HEK293 (cell line): ENCODE data around the gene C5orf15.
A peak's percentile ranks its signal among the peaks of the same experiment; 100 is the strongest.

Source experiments
- CTCF ChIA-PET: fragments of 350-600 bp; formaldehyde crosslinking; extraction: SDS; loops from one replicate; lab custom pipeline; 2021; ENCODE audit warnings: antibody characterized with exemption; lab: Yijun Ruan, JAX
- POLR2A ChIA-PET: fragments of 300-600 bp; formaldehyde crosslinking; extraction: SDS; loops from one replicate; lab custom pipeline; 2020; ENCODE audit warnings: antibody characterized with exemption, inconsistent platforms; lab: Yijun Ruan, JAX
- H3K27ac ChIP-seq: fragments of 200-500 bp; sonication (Bioruptor generic); 2 replicates; pipeline ENCODE4 v1.5.1; 2014; ENCODE audit warnings: low read depth, low read length, control low read depth, inconsistent platforms; ENCODE audit errors: extremely low read depth
- H3K36me3 ChIP-seq, 2 experiments: fragments of 200-500 bp in 1 of 2; sonication (Bioruptor generic) in 1 of 2; 1 replicate in 1 of 2; 2 replicates in 1 of 2; pipeline ENCODE4 v1.5.1; 2014 to 2017; ENCODE audit warnings: inconsistent platforms in 2 of 2, low read length in 2 of 2; ENCODE audit not compliant: control insufficient read depth in 2 of 2, insufficient read depth in 1 of 2
- H3K4me1 ChIP-seq: fragments of 200-500 bp; sonication (Bioruptor generic); 2 replicates; pipeline ENCODE4 v1.5.1; 2014; ENCODE audit warnings: mild to moderate bottlenecking, low read length, inconsistent platforms; ENCODE audit not compliant: control insufficient read depth, insufficient read depth
- H3K4me3 ChIP-seq: 2 replicates; pipeline ENCODE4 v1.5.1; 2011; ENCODE audit warnings: low read depth, mild to moderate bottlenecking, control low read depth, low read length, moderate library complexity
- H3K9me3 ChIP-seq: fragments of 200-500 bp; sonication (Bioruptor generic); 2 replicates; pipeline ENCODE4 v1.5.1; 2014; ENCODE audit warnings: low read depth, low read length, inconsistent platforms; ENCODE audit not compliant: control insufficient read depth, insufficient read depth
- BCL11A ChIP-seq: fragments of 450-650 bp; formaldehyde crosslinking; IDR thresholded peaks from 2 replicates; pipeline ENCODE4 v1.5.1; 2016; ENCODE audit warnings: low read depth, missing biosample characterization, missing genetic modification characterization
- BCL11B ChIP-seq: fragments of 450-650 bp; formaldehyde crosslinking; IDR thresholded peaks from 2 replicates; pipeline ENCODE4 v1.5.1; 2016; ENCODE audit warnings: low read depth, missing biosample characterization, missing genetic modification characterization
- FEZF1 ChIP-seq: fragments of 450-650 bp; formaldehyde crosslinking; IDR thresholded peaks from 2 replicates; pipeline ENCODE4 v1.5.1; 2016; ENCODE audit warnings: missing biosample characterization, missing genetic modification characterization
- GLI2 ChIP-seq: fragments of 450-650 bp; formaldehyde crosslinking; IDR thresholded peaks from 2 replicates; pipeline ENCODE4; 2017; ENCODE audit warnings: missing biosample characterization, missing genetic modification characterization, low read depth, borderline replicate concordance
- GLI4 ChIP-seq: fragments of 450-650 bp; formaldehyde crosslinking; IDR thresholded peaks from 2 replicates; pipeline ENCODE4 v1.5.1; 2016; ENCODE audit warnings: missing biosample characterization, missing genetic modification characterization
- TRIM28 ChIP-seq: IDR thresholded peaks from 2 replicates; pipeline ENCODE4 v1.6.1; 2011; ENCODE audit warnings: low read length, control low read depth, borderline replicate concordance
- YY1 ChIP-seq: fragments of 450-650 bp; formaldehyde crosslinking; IDR thresholded peaks from 2 replicates; pipeline ENCODE4 v1.5.1; 2018; ENCODE audit warnings: missing biosample characterization, missing genetic modification characterization
- ZBTB49 ChIP-seq: fragments of 450-650 bp; formaldehyde crosslinking; IDR thresholded peaks from 2 replicates; pipeline ENCODE4 v1.5.1; 2016; ENCODE audit warnings: missing biosample characterization, missing genetic modification characterization, low read depth
- ZBTB7A ChIP-seq: fragments of 450-650 bp; formaldehyde crosslinking; IDR thresholded peaks from 2 replicates; pipeline ENCODE4 v1.5.1; 2016; ENCODE audit warnings: low read depth, missing biosample characterization, missing genetic modification characterization
- ZFHX2 ChIP-seq: fragments of 450-650 bp; formaldehyde crosslinking; conservative IDR thresholded peaks from 2 replicates; pipeline ENCODE4 v1.5.1; 2016; ENCODE audit warnings: missing biosample characterization, missing genetic modification characterization
- ZNF112 ChIP-seq: fragments of 450-650 bp; formaldehyde crosslinking; IDR thresholded peaks from 2 replicates; pipeline ENCODE4 v1.5.0; 2017; ENCODE audit warnings: missing biosample characterization, missing genetic modification characterization
- ZNF114 ChIP-seq: fragments of 450-650 bp; formaldehyde crosslinking; IDR thresholded peaks from 2 replicates; pipeline ENCODE4 v1.5.0; 2017; ENCODE audit warnings: missing biosample characterization, missing genetic modification characterization
- ZNF133 ChIP-seq: fragments of 450-650 bp; formaldehyde crosslinking; IDR thresholded peaks from 2 replicates; pipeline ENCODE4 v1.5.1; 2016; ENCODE audit warnings: missing biosample characterization, missing genetic modification characterization
- ZNF184 ChIP-seq: fragments of 450-650 bp; IDR thresholded peaks from 2 replicates; pipeline ENCODE4 v1.5.1; 2018; ENCODE audit warnings: missing biosample characterization, mild to moderate bottlenecking, missing genetic modification characterization
- ZNF350 ChIP-seq: fragments of 450-650 bp; formaldehyde crosslinking; IDR thresholded peaks from 2 replicates; pipeline ENCODE4 v1.5.0; 2017; ENCODE audit warnings: missing biosample characterization, mild to moderate bottlenecking, missing genetic modification characterization
- ZNF354C ChIP-seq: fragments of 450-650 bp; formaldehyde crosslinking; IDR thresholded peaks from 2 replicates; pipeline ENCODE4 v1.5.1; 2016; ENCODE audit warnings: missing biosample characterization, missing genetic modification characterization, low read depth, borderline replicate concordance
- ZNF530 ChIP-seq: fragments of 450-650 bp; formaldehyde crosslinking; IDR thresholded peaks from 2 replicates; pipeline ENCODE4 v1.5.1; 2016; ENCODE audit warnings: low read depth, missing biosample characterization, missing genetic modification characterization
- ZNF555 ChIP-seq: fragments of 450-650 bp; formaldehyde crosslinking; conservative IDR thresholded peaks from 2 replicates; pipeline ENCODE4 v1.5.1; 2017; ENCODE audit warnings: missing biosample characterization, mild to moderate bottlenecking, missing genetic modification characterization, inconsistent platforms
- ZNF561 ChIP-seq: fragments of 450-650 bp; IDR thresholded peaks from 2 replicates; pipeline ENCODE4 v1.5.1; 2018; ENCODE audit warnings: missing biosample characterization, missing genetic modification characterization, borderline replicate concordance
- ZNF580 ChIP-seq: fragments of 450-650 bp; formaldehyde crosslinking; IDR thresholded peaks from 2 replicates; pipeline ENCODE4 v1.5.1; 2016; ENCODE audit warnings: missing biosample characterization, missing genetic modification characterization
- ZNF792 ChIP-seq: fragments of 450-650 bp; formaldehyde crosslinking; IDR thresholded peaks from 2 replicates; pipeline ENCODE4 v1.5.1; 2016; ENCODE audit warnings: missing biosample characterization, missing genetic modification characterization
- ZSCAN23 ChIP-seq: fragments of 450-650 bp; formaldehyde crosslinking; IDR thresholded peaks from 2 replicates; pipeline ENCODE4 v1.5.1; 2016; ENCODE audit warnings: missing biosample characterization, missing genetic modification characterization
- TF ChIP-seq, protein P1 (sequence below): fragments of 450-650 bp; formaldehyde crosslinking; IDR thresholded peaks from 2 replicates; pipeline ENCODE4 v1.5.1; 2016; ENCODE audit warnings: missing biosample characterization, missing genetic modification characterization
- TF ChIP-seq, protein P2 (sequence below): fragments of 450-650 bp; formaldehyde crosslinking; IDR thresholded peaks from 2 replicates; pipeline ENCODE4 v1.5.0; 2017; ENCODE audit warnings: missing biosample characterization, missing genetic modification characterization, borderline replicate concordance
- TF ChIP-seq, protein P3 (sequence below): sonication (generic); formaldehyde crosslinking; IDR thresholded peaks from 2 replicates; pipeline ENCODE4 v1.8.1; 2022; ENCODE audit warnings: mild to moderate bottlenecking, moderate library complexity, missing genetic modification reagents

Gene C5orf15

DNA sequence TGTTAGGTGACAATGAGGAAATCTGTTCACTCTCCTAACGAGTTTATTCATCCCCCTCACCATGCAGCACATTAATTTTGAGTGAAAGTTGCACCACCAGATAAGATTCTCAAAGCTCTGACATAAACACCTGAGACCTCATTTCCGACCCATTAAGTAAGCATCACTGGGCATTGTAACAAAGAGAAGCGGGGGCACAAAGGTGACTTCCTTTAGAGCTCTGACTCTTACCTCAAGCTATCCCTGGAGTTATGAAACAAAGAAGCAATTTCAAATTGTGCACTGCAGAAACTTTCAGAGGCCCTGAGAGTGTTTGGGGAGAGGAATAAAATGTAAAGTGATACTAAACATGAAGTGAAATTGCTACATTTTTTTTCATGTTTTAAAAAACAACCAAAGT is 29.5 kb downstream of the C5orf15 start:
- H3K27ac ChIP-seq: peak overlapping the region; percentile 3; the same call in 1 of the 2 replicates
- CTCF ChIA-PET: interaction anchor here (0.9 to 3.1 kb wide), 3 partner anchors 8 to 449 kb away, joined by 3 to 12 read pairs (median 4); no protein-coding TSS in a partner anchor
- TF ChIP-seq ZNF354C: no peak
- TF ChIP-seq ZNF792 (tag by site-specific recombination): no peak
- TF ChIP-seq ZSCAN23 (tag by site-specific recombination): no peak
- TF ChIP-seq, protein P1, sequence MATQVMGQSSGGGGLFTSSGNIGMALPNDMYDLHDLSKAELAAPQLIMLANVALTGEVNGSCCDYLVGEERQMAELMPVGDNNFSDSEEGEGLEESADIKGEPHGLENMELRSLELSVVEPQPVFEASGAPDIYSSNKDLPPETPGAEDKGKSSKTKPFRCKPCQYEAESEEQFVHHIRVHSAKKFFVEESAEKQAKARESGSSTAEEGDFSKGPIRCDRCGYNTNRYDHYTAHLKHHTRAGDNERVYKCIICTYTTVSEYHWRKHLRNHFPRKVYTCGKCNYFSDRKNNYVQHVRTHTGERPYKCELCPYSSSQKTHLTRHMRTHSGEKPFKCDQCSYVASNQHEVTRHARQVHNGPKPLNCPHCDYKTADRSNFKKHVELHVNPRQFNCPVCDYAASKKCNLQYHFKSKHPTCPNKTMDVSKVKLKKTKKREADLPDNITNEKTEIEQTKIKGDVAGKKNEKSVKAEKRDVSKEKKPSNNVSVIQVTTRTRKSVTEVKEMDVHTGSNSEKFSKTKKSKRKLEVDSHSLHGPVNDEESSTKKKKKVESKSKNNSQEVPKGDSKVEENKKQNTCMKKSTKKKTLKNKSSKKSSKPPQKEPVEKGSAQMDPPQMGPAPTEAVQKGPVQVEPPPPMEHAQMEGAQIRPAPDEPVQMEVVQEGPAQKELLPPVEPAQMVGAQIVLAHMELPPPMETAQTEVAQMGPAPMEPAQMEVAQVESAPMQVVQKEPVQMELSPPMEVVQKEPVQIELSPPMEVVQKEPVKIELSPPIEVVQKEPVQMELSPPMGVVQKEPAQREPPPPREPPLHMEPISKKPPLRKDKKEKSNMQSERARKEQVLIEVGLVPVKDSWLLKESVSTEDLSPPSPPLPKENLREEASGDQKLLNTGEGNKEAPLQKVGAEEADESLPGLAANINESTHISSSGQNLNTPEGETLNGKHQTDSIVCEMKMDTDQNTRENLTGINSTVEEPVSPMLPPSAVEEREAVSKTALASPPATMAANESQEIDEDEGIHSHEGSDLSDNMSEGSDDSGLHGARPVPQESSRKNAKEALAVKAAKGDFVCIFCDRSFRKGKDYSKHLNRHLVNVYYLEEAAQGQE (tag by site-specific recombination): no peak
- no peak for TF ChIP-seq ZNF561 (tag by site-specific recombination)
- TF ChIP-seq ZNF350 (tag by site-specific recombination): no peak
- TF ChIP-seq ZNF133: no peak
- no peak for TF ChIP-seq ZNF184 (tag by site-specific recombination)
- no peak for TF ChIP-seq ZNF114 (tag by site-specific recombination)
- no peak for TF ChIP-seq GLI2 (tag by site-specific recombination)
- no peak for TF ChIP-seq GLI4

DNA sequence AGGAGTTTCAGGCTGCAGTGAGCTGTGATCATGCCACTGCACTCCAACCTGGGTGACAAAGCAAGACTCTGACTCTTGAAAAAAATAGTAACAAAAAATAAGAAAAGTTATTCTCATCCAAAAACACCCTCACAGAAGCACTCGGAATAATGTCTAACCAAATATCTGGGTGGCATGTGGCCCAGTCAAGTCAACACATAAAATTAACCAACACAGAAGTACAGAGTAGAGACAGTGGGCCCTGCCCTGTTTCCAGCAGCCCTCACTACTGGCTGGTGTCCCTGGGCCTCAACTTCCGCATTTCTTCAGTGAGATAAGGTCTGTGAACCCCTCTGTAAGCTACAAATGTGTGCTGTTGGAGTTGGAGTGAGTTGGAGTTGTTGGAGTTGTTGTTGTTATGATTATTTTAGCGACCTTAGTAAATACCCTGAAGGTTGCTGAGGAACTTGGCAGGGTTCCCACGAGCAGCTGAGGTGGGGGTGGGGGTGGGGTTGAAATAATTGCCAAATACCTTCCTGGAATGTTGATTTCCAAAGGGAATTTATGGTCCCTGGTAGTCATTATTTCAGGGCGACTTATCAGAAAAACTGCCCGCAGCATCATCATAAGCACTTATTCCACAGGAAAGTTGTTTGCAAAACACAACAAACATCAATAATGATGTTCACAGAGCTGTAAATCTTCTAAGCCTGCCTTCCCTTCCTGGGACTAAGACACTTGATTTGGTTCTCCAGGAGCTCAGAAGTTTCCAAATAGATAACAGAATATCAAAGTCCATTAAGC is 30.2 kb downstream of the C5orf15 start:
- Histone ChIP-seq H3K27ac (peak overlapping the region; percentile 59; the same call in 1 of the 2 replicates), H3K9me3 (no peaks in the 10 kb centered on the region), H3K4me3 (no peak overlapping the region), H3K4me1 (peaks cover 12% of the 10 kb centered on the region), H3K36me3 (no peaks in the 10 kb centered on the region)
- POLR2A ChIA-PET: interaction anchor here (0.5 to 1.3 kb wide), 3 partner anchors 8 to 1547 kb away, joined by 4 to 6 read pairs (median 4); no protein-coding TSS in a partner anchor
- CTCF ChIA-PET: interaction anchor here (0.6 to 3.1 kb wide), 5 partner anchors 9 to 527 kb away, joined by 3 to 12 read pairs (median 3); no protein-coding TSS in a partner anchor
- TF ChIP-seq ZBTB49 (no peak), TRIM28 (no peak), ZNF555 (tag by site-specific recombination) (no peak), BCL11A (tag by site-specific recombination) (no peak), YY1 (tag by site-specific recombination) (no peak), ZNF112 (tag by site-specific recombination) (no peak), ZBTB7A (tag by site-specific recombination) (no peak), ZFHX2 (tag by site-specific recombination) (no peak; the same call in 1 of the 2 replicates), FEZF1 (tag by site-specific recombination) (peak; percentile 56), BCL11B (tag by site-specific recombination) (no peak), ZNF530 (tag by site-specific recombination) (no peak), ZNF580 (tag by site-specific recombination) (no peak)
- TF ChIP-seq, protein P2, sequence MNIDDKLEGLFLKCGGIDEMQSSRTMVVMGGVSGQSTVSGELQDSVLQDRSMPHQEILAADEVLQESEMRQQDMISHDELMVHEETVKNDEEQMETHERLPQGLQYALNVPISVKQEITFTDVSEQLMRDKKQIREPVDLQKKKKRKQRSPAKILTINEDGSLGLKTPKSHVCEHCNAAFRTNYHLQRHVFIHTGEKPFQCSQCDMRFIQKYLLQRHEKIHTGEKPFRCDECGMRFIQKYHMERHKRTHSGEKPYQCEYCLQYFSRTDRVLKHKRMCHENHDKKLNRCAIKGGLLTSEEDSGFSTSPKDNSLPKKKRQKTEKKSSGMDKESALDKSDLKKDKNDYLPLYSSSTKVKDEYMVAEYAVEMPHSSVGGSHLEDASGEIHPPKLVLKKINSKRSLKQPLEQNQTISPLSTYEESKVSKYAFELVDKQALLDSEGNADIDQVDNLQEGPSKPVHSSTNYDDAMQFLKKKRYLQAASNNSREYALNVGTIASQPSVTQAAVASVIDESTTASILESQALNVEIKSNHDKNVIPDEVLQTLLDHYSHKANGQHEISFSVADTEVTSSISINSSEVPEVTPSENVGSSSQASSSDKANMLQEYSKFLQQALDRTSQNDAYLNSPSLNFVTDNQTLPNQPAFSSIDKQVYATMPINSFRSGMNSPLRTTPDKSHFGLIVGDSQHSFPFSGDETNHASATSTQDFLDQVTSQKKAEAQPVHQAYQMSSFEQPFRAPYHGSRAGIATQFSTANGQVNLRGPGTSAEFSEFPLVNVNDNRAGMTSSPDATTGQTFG (tag by site-specific recombination): no peak
- TF ChIP-seq, protein P3, sequence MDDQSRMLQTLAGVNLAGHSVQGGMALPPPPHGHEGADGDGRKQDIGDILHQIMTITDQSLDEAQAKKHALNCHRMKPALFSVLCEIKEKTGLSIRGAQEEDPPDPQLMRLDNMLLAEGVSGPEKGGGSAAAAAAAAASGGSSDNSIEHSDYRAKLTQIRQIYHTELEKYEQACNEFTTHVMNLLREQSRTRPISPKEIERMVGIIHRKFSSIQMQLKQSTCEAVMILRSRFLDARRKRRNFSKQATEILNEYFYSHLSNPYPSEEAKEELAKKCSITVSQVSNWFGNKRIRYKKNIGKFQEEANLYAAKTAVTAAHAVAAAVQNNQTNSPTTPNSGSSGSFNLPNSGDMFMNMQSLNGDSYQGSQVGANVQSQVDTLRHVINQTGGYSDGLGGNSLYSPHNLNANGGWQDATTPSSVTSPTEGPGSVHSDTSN: no peak

More for the DNA sequence above, 29.5 kb downstream of the C5orf15 start:
- no peak overlapping the region for H3K4me3 ChIP-seq
- POLR2A ChIA-PET: interaction anchor here (1.3 kb wide), 1 partner anchor 9 kb away, joined by 4 read pairs; no protein-coding TSS in a partner anchor
- H3K9me3 ChIP-seq: no peaks in the 10 kb centered on the region
- H3K36me3 ChIP-seq: no peaks in the 10 kb centered on the region
- H3K4me1 ChIP-seq: peaks cover 12% of the 10 kb centered on the region
